GM12864 (cell line): ENCODE measurements around the gene PKP4.

Experiments used
- DNase-seq: peaks from one replicate; pipeline ENCODE4 v3.0.0-alpha.2; 2011; ENCODE audit warnings: low read depth
- H3K4me3 ChIP-seq: 2 replicates; pipeline ENCODE4 v1.5.1; 2011; ENCODE audit warnings: mild to moderate bottlenecking, low read depth, low read length, control low read depth
- CTCF ChIP-seq: IDR thresholded peaks from 2 replicates; pipeline ENCODE4 v1.5.1; 2011; ENCODE audit warnings: low read depth, mild to moderate bottlenecking, moderate library complexity, low read length, control low read depth, inconsistent platforms; ENCODE audit errors: missing control alignments

The PKP4 gene

GRCh38 chr2:158575051-158575635, 118.4 kb downstream of the PKP4 start:
- H3K4me3 ChIP-seq: no peak overlapping the region
- no peak for DNase-seq
- no peak for TF ChIP-seq CTCF

- DNase-seq: no peak
- no peak for TF ChIP-seq CTCF
- H3K4me3 ChIP-seq: no peak overlapping the region
These were observed 120.4 kb downstream of the PKP4 start for GRCh38 chr2:158577141-158577540.

- TF ChIP-seq CTCF: no peak
- no peak for DNase-seq
- no peak overlapping the region for H3K4me3 ChIP-seq
These were observed 122.1 kb downstream of the PKP4 start for GRCh38 chr2:158578703-158579330.

GRCh38 chr2:158579928-158580327, 123.2 kb downstream of the PKP4 start:
- no peak for TF ChIP-seq CTCF
- no peak for DNase-seq
- H3K4me3 ChIP-seq: no peak overlapping the region

GRCh38 chr2:158580760-158581159, 124.0 kb downstream of the PKP4 start:
- no peak for TF ChIP-seq CTCF
- H3K4me3 ChIP-seq: no peak overlapping the region
- no peak for DNase-seq

GRCh38 chr2:158582670-158583069, 125.9 kb downstream of the PKP4 start:
- no peak overlapping the region for H3K4me3 ChIP-seq
- no peak for DNase-seq
- TF ChIP-seq CTCF: no peak

- DNase-seq: no peak
- TF ChIP-seq CTCF: no peak
- H3K4me3 ChIP-seq: no peak overlapping the region
These were observed 127.2 kb downstream of the PKP4 start for GRCh38 chr2:158583923-158584322.
